Renal pelvis (tissue), 4 donors: Measurements from ENCODE around the gene ADCY10. TPM values are rescaled to one million over a fixed set of nuclear protein-coding genes. Genes with fewer than 3 reads are reported as not detected.

Experiments used
- DNase-seq: peaks from one replicate; pipeline ENCODE4 v3.0.0-alpha.2; 2013
- polyA plus RNA-seq, 3 donors: library from polyadenylated mRNA; unstranded; fragments of 120-200 nt; gene quantifications; one replicate each; pipeline ENCODE4 v1.2.1, GENCODE V29; 2013; ENCODE audit not compliant: insufficient read length in 3 of 3

Gene ADCY10
- polyA plus RNA-seq, 3 donors = 0.46 to 1.4 (median 0.70) TPM

GRCh38 chr1:167782946-167783345, 131.0 kb downstream of the ADCY10 start:
- DNase-seq = no peak

- DNase-seq = no peak
Observed at GRCh38 chr1:167781558-167781957, 132.4 kb downstream of the ADCY10 start.

GRCh38 chr1:167777269-167777650, 136.7 kb downstream of the ADCY10 start:
- no peak for DNase-seq

- DNase-seq = no peak
Observed at GRCh38 chr1:167776616-167777268, 137.2 kb downstream of the ADCY10 start.

GRCh38 chr1:167776151-167776550, 137.8 kb downstream of the ADCY10 start:
- no peak for DNase-seq

GRCh38 chr1:167775178-167775577, 138.8 kb downstream of the ADCY10 start:
- no peak for DNase-seq

GRCh38 chr1:167774710-167775109, 139.2 kb downstream of the ADCY10 start:
- no peak for DNase-seq

- no peak for DNase-seq
Observed at GRCh38 chr1:167773516-167773915, 140.4 kb downstream of the ADCY10 start.

GRCh38 chr1:167772436-167772835, 141.5 kb downstream of the ADCY10 start:
- DNase-seq = no peak

- no peak for DNase-seq
Observed at GRCh38 chr1:167770127-167770526, 143.8 kb downstream of the ADCY10 start.

GRCh38 chr1:167767761-167768160, 146.2 kb downstream of the ADCY10 start:
- DNase-seq = no peak

GRCh38 chr1:167766538-167766937, 147.4 kb downstream of the ADCY10 start:
- DNase-seq = no peak

- no peak for DNase-seq
Observed at GRCh38 chr1:167765496-167765895, 148.4 kb downstream of the ADCY10 start.

GRCh38 chr1:167764458-167765330, 149.2 kb downstream of the ADCY10 start:
- no peak for DNase-seq

- DNase-seq = no peak
Observed at GRCh38 chr1:167763525-167764220, 150.3 kb downstream of the ADCY10 start.

- DNase-seq = no peak
Observed at GRCh38 chr1:167762061-167762746, 151.7 kb downstream of the ADCY10 start.

- DNase-seq = no peak
Observed at GRCh38 chr1:167761400-167761799, 152.5 kb downstream of the ADCY10 start.

Other genes starting within 250 kb of the ADCY10 start
- 100 to 1,000 TPM; 108 to 128 (median 114) TPM for gene MPZL1, start 192.2 kb downstream of the ADCY10 start, polyA plus RNA-seq
- 10 to 100 TPM; 80.1 to 84.9 (median 80.6) TPM for gene DCAF6, start 22.5 kb upstream of the ADCY10 start, polyA plus RNA-seq
- gene MPC2, start 22.9 kb upstream of the ADCY10 start, polyA plus RNA-seq = 100 to 1,000 TPM; 188 to 199 (median 194) TPM
- gene GPR161, start 222.8 kb upstream of the ADCY10 start, polyA plus RNA-seq = 10 to 100 TPM; 19.8 to 21.7 (median 19.9) TPM